Measurements from ENCODE around the gene PLSCR1.
"Not testable (repeated sequence)": the region's sequence is repeated elsewhere in the genome, so short reads cannot be mapped to it uniquely, and the experiment has no call there.

PLSCR1 gene

DNA sequence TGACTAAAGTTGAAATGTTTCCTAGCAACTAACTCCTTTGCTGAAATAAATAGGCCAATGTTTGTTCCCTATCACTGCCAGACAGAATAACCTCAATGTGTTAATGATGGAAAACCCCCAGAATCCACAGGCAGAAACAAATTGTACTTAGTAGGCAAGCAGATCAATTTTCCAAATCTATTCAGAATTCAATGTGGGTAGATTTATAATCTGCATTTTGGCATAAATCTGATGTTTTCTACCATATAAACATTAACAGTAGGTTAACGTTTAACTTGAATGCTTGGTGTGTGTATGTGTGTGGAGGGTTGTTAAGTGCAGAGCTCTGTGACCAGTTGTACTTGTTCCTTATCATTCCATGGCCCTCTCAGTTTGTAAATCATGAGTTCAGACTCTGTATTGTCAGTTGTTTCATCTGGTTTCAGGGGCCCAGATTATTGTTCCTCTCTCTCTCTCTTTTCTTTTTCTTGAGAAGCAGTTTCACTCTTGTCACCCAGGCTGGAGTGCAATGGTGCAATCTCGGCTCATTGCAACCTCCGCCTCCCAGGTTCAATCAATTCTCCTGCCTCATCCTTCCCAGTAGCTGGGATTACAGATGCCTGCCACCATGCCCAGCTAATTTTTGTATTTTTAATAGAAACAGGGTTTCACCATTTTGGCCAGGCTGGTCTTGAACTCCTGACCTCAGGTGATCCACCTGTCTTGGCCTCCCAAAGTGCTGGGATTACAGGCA is 32.8 kb downstream of the PLSCR1 start:
- no peak overlapping the region for H3K4me3 Mint-ChIP-seq
- DNase-seq = no peak
- no peak overlapping the region for H3K27ac Mint-ChIP-seq
- peaks cover 34% of the 10 kb centered on the region for H3K36me3 Mint-ChIP-seq (ENCODE audit: low read depth)
- H3K9me3 Mint-ChIP-seq = no peaks in the 10 kb centered on the region
- peaks cover 18% of the 10 kb centered on the region for H3K4me1 Mint-ChIP-seq
- no peak for ATAC-seq
- no peaks in the 10 kb centered on the region for H3K27me3 Mint-ChIP-seq

DNA sequence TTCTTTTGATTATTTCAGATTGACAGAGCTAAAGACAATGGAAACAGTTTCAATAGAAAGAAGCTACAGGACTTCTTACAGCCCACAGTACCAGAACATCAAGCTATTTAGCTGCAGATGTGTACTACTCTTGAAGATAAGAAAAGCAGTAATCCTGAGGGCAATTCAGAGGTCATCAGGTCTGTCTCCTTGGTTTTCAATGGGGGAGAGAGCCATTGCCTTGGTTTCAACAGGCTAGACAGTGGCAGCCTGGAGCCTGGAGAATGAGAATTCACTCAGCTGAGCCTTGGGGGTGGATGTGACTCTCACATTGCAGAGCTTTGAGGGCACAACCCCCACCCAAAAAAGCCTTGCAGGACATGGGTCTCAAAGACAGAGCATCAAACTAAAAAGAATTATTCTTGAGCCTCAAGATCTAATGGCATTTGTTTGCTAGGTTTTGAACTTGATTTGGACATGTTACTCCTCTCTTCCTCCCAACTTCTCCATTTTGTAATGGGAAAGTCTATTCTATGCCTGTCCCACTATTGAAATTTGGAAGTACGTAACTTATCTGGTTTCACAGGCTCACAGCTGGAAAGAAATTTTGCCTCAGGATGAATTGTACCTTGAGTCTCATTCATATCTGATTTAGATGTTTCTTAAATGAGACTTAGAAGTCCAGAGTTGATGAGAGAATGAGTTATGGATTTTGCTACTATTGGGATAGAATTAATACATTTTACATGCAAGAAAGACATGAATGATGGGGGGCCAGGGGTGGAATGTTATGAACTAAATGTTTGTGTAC is 36.9 kb downstream of the PLSCR1 start:
- no peak overlapping the region for H3K4me3 Mint-ChIP-seq
- ATAC-seq (no peak), DNase-seq (no peak)
- H3K27me3 Mint-ChIP-seq = no peaks in the 10 kb centered on the region
- peaks cover 19% of the 10 kb centered on the region for H3K4me1 Mint-ChIP-seq
- peaks cover 11% of the 10 kb centered on the region for H3K9me3 Mint-ChIP-seq
- H3K27ac Mint-ChIP-seq = no peak overlapping the region
- H3K36me3 Mint-ChIP-seq (ENCODE audit: low read depth) = peaks cover 21% of the 10 kb centered on the region

DNA sequence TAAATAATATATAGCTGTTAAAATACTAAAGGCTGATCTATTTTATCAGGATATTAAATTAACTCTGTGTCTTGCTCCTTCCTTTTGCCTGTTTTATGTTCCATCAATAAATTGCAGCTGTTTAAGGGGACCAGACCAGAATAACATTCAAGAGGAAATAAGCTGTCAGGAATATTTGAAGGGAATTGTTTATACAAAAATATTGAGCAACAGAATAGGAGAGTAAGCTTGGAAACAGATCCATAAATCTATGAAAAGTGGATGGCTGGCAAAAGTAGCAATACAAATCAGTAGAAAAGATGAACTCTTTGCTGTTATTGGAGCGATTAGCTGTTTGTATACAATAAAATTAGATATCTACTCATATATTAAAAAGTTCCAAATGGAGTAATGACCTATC is 38.9 kb downstream of the PLSCR1 start:
- Mint-ChIP-seq H3K27ac (no peak overlapping the region), H3K27me3 (no peaks in the 10 kb centered on the region), H3K9me3 (peaks cover 11% of the 10 kb centered on the region), H3K36me3 (ENCODE audit: low read depth) (peaks cover 12% of the 10 kb centered on the region), H3K4me1 (peaks cover 28% of the 10 kb centered on the region), H3K4me3 (no peak overlapping the region)
- ATAC-seq (no peak), DNase-seq (no peak)

DNA sequence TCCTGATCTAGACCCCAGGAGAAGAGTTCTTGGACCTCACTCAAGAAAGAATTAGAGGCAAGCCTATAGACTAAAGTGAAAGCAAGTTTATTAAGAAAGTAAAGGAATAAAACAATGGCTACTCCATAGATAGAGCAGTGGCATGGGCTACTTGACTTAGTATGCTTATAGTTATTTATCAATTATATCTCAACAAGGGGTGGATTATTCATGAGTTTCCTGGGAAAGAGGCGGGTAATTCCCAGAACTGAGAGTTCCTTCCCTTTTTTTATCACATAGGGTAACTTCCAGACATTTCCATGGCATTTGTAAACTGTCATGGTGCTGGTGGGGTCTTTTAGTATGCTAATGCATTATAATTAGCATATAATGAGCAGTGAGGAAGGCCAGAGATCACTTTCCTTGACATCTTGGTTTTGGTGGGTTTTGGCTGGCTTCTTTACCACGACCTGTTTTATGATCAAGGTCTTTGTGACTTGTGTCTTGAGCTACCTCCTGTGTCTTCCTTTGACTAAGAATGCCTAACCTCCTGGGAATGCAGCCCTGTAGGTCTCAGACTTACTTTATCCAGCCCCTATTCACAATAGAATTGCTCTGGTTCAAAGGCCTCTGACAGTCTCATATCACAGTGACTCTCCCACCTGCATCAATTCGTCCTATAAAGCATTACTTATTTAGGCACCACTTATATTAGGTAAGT is 39.8 kb downstream of the PLSCR1 start:
- Mint-ChIP-seq H3K27me3 (no peaks in the 10 kb centered on the region), H3K27ac (no peak overlapping the region)
- ATAC-seq = no peak

DNA sequence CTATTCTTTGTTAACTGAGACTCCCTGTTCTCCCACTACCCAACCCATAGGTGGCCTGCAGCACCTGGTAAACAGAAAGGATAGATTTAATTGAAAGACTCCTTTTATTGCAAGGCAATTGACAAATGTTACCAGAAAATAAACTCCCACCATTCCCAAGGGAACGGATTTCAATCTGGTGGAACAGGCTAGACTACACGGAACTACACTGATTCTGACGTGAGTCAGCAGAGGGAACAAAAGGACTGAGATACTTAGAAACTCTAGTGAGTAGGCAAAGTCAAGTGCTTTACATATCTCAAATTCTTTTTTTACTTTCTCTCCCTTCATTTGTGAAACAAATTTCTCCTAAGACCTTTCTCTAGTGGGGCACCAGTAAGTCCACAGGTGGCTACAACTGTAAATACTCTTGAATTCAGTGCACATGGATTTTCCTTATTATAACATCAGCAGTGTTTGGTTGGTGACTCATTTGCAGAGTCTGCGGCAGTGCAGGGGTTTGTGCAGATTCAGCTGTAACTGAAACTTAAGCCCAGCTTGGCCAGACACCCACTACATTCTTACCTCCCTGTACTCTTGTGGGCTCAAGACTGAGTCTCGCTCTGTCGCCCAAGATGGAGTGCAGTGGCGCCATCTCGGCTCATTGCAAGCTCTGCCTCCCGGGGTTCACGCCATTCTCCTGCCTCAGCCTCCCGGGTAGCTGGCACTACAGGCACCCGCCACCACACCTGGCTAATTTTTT is 40.8 kb downstream of the PLSCR1 start:
- Mint-ChIP-seq H3K4me1 (peaks cover 28% of the 10 kb centered on the region), H3K27ac (no peak overlapping the region), H3K27me3 (no peaks in the 10 kb centered on the region), H3K36me3 (ENCODE audit: low read depth) (peaks cover 8% of the 10 kb centered on the region), H3K9me3 (peaks cover 11% of the 10 kb centered on the region), H3K4me3 (no peak overlapping the region)
- peak; percentile 71 for ATAC-seq
- DNase-seq = no peak

More for the DNA sequence above, 39.8 kb downstream of the PLSCR1 start:
- no peak for DNase-seq
- Mint-ChIP-seq H3K4me3 (no peak overlapping the region), H3K36me3 (ENCODE audit: low read depth) (peaks cover 10% of the 10 kb centered on the region), H3K9me3 (peaks cover 11% of the 10 kb centered on the region), H3K4me1 (peaks cover 28% of the 10 kb centered on the region)

DNA sequence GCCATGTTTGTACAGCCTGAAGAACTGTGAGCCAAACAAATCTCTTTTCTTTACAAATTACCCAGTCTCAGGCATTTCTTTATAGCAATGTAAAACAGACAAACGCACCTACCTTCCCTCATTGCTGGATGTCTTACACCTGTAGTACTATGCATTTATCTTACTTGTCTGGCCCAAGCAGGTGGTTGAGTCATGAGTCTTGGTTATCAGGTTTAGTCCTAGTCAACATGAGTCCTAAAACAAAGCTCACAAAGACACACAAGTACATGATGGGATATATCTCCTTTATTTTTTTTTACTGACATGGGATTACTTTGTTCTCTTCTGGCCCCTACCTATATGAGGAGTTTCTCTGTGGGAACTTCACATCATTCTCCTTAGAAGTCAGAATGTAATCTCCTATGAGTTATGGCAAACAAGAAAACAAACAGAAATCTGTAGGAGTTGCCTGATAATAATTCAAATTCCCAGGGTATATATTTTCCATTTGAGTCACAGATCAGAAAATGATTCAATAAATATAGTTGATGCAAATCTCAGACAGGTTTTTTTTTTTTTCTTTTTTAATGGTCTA is 41.4 kb downstream of the PLSCR1 start:
- Mint-ChIP-seq H3K4me1 (peaks cover 34% of the 10 kb centered on the region), H3K27me3 (no peaks in the 10 kb centered on the region), H3K36me3 (ENCODE audit: low read depth) (peaks cover 5% of the 10 kb centered on the region), H3K4me3 (no peak overlapping the region), H3K27ac (no peak overlapping the region), H3K9me3 (peaks cover 11% of the 10 kb centered on the region)
- DNase-seq (no peak), ATAC-seq (no peak)

DNA sequence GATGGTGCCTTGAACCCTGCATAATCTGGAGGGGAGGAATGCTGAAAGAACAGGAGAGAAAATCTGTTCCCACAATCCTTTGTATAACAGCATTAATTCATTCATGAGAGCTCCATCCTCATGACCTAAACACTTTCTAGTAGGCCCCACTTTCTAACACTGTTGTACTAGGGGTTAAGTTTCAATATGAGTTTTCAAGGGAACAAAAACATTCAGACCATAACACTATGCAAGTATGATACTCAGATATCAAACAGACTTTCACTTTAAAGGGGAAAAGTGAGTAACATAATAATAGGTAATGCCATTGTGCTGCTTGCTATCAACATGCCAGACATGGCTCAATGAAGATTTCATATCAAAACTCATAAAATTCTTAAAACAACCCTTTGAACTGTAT is 42.7 kb downstream of the PLSCR1 start:
- Mint-ChIP-seq H3K9me3 (peaks cover 11% of the 10 kb centered on the region), H3K4me1 (peaks cover 37% of the 10 kb centered on the region), H3K36me3 (ENCODE audit: low read depth) (peaks cover 5% of the 10 kb centered on the region), H3K27ac (no peak overlapping the region), H3K27me3 (no peaks in the 10 kb centered on the region), H3K4me3 (no peak overlapping the region)
- ATAC-seq (peak; percentile 77), DNase-seq (no peak)

DNA sequence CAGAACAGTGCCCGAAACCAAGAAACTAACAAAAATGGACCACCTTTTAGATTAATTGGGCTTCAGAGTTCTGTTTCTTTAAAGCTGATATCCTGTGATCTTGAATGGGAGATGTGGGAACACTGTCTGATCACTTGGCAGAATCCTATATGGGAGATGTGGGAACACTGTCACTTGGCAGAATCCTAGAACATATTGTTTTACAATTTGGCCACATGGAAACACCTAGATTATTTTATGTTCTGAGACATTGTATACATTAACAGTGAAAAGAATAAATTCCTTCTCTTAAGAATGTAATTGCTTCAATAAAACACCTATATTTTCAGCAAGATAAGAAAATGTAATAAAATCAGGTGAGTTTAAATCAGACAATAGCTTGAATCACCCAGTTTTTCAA is 44.7 kb downstream of the PLSCR1 start:
- Mint-ChIP-seq H3K36me3 (ENCODE audit: low read depth) (peaks cover 5% of the 10 kb centered on the region), H3K27ac (no peak overlapping the region), H3K9me3 (peaks cover 11% of the 10 kb centered on the region), H3K4me3 (no peak overlapping the region), H3K27me3 (no peaks in the 10 kb centered on the region), H3K4me1 (peaks cover 41% of the 10 kb centered on the region)
- ATAC-seq = no peak
- DNase-seq = no peak

DNA sequence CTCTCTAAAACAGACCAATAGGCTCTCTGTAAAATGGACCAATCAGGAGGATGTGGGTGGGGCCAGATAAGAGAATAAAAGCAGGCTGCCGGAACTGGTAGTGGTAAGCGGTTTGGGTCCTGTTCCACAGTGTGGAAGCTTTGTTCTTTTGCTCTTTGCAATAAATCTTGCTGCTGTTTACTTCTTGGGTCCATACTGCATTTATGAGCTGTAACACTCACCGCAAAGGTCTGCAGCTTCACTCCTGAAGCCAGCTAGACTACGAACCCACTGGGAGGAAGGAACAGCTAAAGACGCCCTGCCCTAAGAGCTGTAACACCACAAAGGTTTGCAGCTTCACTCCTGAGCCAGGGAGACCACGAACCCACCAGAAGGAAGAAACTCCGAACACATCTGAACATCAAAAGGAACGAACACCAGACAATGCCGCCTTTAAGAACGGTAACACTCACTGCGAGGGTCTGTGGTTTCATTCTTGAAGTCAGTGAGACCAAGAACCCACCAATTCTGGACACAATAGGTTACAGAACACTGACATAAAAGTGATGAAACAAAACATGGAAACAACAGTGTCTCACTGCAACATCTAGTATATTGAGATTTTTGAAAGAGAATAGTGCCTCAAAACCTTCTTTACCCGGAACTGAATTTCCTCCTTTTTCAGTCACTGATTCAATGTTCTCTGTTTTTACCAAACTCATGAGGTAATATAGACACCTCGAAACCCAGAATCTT is 46.2 kb downstream of the PLSCR1 start:
- peak; percentile 57 for ATAC-seq
- peak overlapping the region; percentile 62 for H3K27ac Mint-ChIP-seq
- H3K27me3 Mint-ChIP-seq = no peaks in the 10 kb centered on the region
- peak; percentile 40 for DNase-seq
- peak overlapping the region; percentile 73 for H3K4me3 Mint-ChIP-seq
- H3K36me3 Mint-ChIP-seq (ENCODE audit: low read depth) = no peaks in the 10 kb centered on the region
- H3K4me1 Mint-ChIP-seq = peaks cover 35% of the 10 kb centered on the region
- H3K9me3 Mint-ChIP-seq = peaks cover 10% of the 10 kb centered on the region

DNA sequence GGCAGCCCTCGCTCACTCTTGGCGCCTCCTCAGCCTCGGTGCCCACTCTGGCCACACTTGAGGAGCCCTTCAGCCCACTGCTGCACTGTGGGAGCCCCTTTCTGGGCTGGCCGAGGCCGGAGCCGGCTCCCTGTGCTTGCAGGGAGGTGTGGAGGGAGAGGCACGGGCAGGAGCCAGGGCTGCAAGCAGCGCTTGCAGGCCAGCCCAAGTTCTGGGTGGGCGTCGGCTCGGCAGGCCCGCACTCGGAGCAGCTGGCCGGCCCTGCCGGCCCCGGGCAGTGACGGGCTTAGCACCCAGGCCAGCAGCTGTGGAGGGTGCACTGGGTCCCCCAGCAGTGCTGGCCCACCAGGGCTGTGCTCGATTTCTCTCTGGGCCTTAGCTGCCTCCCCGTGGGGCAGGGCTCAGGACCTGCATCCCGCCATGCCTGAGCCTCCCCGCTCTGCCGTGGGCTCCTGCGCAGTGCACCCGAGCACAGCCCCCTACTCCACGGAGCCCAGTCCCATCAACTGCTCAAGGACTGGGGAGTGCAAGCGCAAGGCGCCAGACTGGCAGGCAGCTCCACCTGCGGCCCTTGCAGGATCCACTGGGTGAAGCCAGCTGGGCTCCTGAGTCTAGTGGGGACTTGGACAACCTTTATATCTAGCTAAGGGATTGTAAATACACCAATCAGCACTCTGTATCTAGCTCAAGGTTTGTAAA is 47.1 kb downstream of the PLSCR1 start:
- not testable (repeated sequence) for H3K4me3 Mint-ChIP-seq; DNase-seq; H3K9me3 Mint-ChIP-seq; H3K27ac Mint-ChIP-seq; ATAC-seq; H3K27me3 Mint-ChIP-seq; H3K36me3 Mint-ChIP-seq (ENCODE audit: low read depth)
- peaks cover 26% of the 10 kb centered on the region for H3K4me1 Mint-ChIP-seq

DNA sequence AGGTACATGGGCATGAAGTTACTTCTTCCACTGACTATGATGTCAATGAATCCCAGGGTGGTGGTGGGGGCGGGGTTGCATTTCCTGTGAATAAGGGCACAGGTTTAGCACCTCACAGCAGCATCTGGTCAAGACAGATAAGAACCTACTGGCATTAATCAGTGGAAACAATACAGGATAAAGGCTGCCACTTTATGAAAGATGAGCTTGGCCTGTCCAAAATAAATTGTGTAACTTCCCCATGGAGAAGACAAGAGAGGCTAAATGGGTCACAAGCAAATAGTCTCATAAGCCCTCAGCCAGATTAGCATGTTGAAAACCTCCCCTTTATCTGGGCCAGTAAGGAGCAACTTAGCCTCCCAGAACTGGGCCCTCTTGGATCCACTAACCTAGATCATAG is 47.7 kb downstream of the PLSCR1 start:
- Mint-ChIP-seq H3K27ac (no peak overlapping the region), H3K36me3 (ENCODE audit: low read depth) (no peaks in the 10 kb centered on the region), H3K9me3 (peaks cover 14% of the 10 kb centered on the region), H3K27me3 (no peaks in the 10 kb centered on the region), H3K4me3 (no peak overlapping the region), H3K4me1 (peaks cover 24% of the 10 kb centered on the region)
- ATAC-seq (peak; percentile 47), DNase-seq (no peak)

DNA sequence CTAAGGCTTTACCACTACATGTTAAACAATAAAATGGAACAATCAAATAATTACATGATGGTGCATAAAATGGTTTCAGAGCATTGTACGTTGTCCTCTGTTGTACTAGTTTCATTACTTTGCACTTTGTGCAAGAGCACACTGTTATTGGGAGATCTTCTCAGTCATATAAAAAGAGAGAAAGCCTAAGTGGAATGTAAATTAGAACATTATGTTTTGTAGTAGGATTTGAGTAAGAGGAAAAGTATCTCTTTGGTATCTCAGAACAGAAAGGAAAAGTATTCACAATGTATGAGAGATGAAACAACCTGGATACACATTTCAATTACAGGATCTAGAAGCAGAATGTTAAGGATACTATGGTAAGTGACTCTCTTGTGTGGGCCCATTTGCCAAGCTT is 48.2 kb downstream of the PLSCR1 start:
- H3K27me3 Mint-ChIP-seq = no peaks in the 10 kb centered on the region
- peaks cover 19% of the 10 kb centered on the region for H3K9me3 Mint-ChIP-seq
- peaks cover 19% of the 10 kb centered on the region for H3K4me1 Mint-ChIP-seq
- H3K27ac Mint-ChIP-seq = no peak overlapping the region
- DNase-seq (no peak), ATAC-seq (no peak)
- H3K36me3 Mint-ChIP-seq (ENCODE audit: low read depth) = peaks cover under 1% of the 10 kb centered on the region
- no peak overlapping the region for H3K4me3 Mint-ChIP-seq

DNA sequence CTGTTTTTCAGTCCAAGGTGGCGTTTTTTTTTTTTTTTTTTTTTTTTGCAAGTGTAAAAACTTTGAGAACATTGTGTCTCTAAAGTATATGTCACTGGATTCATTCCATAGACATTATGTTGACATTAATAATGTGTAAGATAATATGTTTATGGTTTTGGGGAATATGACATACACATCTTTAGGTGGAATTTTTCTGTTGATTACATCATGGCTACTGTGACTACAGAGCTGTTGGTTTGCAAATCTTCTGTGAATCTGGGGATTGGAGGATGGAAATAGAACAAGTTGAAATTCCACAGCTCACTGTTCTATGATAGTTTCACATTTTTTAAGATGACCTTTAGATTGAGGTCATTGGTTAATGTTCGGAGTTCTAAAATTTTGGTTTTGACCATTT is 50.6 kb downstream of the PLSCR1 start:
- Mint-ChIP-seq H3K27ac (no peak overlapping the region), H3K4me3 (no peak overlapping the region), H3K4me1 (peaks cover 19% of the 10 kb centered on the region), H3K27me3 (no peaks in the 10 kb centered on the region), H3K9me3 (peaks cover 36% of the 10 kb centered on the region), H3K36me3 (ENCODE audit: low read depth) (peaks cover 3% of the 10 kb centered on the region)
- DNase-seq (no peak), ATAC-seq (no peak)

Measured in activated naive CD8-positive, alpha-beta T cell treated with anti-CD3 and anti-CD28 coated beads, Interleukin-2, amount 50 U/mL, for 24 hours (primary cell).